ENCODE data around the gene RABAC1. TPM values are rescaled to one million over a fixed set of nuclear protein-coding genes. Genes with fewer than 3 reads are reported as not detected.

RABAC1 gene
- total RNA-seq, 1 donor from 2014 or later: 134 TPM

DNA sequence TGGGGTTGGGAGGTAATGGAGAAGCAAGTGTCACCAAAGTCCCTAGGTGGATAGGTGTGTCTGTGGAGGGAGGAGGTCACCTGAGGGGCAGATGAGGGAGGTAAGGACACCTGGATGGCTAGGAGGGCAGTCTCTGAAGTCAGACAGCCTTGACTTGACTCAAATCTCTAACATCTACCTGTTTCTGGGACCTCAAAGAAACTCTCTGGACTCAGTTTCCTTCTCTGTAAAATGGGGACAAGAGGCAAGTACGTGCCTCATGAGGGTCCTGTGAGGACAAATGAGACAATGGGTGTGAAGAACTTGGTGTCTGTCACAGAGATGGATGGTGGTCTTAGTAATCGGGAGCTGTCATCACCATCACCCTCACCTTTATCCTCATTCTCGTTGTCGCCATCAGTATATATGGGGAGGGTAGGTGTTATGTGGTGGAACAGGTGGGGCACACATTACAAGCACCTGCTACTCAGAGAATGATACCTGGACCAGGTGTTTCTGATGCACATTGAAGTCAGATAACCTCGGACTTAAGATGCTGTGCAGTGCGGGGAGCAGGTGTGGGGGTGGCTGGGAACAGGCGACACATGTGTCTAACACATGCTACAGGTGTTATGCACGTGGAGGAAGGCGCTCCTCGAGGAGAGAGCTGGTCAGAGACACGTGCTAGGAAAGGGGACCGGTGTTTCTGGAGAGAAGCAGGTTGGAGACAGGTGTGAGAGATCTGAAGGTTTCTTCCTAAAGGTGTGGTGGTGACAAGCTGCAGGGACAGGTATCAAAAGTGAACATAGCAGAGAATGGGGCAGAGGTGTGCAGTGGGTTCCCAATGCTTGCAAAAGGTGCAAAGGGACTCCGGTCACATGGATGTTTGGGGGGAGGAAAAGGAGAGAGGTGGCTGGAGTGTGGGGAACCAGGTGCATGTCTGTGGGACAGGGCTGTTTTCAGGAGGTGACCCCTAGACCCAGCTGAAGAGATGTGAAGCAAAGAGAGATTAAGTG is 34.7 kb downstream of the RABAC1 start:
- intact Hi-C loops (cut with DNase I): no loop called here
- TF ChIP-seq, protein P1, sequence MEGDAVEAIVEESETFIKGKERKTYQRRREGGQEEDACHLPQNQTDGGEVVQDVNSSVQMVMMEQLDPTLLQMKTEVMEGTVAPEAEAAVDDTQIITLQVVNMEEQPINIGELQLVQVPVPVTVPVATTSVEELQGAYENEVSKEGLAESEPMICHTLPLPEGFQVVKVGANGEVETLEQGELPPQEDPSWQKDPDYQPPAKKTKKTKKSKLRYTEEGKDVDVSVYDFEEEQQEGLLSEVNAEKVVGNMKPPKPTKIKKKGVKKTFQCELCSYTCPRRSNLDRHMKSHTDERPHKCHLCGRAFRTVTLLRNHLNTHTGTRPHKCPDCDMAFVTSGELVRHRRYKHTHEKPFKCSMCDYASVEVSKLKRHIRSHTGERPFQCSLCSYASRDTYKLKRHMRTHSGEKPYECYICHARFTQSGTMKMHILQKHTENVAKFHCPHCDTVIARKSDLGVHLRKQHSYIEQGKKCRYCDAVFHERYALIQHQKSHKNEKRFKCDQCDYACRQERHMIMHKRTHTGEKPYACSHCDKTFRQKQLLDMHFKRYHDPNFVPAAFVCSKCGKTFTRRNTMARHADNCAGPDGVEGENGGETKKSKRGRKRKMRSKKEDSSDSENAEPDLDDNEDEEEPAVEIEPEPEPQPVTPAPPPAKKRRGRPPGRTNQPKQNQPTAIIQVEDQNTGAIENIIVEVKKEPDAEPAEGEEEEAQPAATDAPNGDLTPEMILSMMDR (IDR thresholded peaks at IDR 0.05): no peak
- no peak overlapping the region for H3K4me3 ChIP-seq
- no peaks in the 10 kb centered on the region for H3K9me3 ChIP-seq
- H3K36me3 ChIP-seq: no peaks in the 10 kb centered on the region
- H3K27me3 ChIP-seq: peaks cover 69% of the 10 kb centered on the region
- ATAC-seq (no peak), DNase-seq (no peak)
- H3K27ac ChIP-seq: no peak overlapping the region
- H3K4me1 ChIP-seq: peaks cover 12% of the 10 kb centered on the region

DNA sequence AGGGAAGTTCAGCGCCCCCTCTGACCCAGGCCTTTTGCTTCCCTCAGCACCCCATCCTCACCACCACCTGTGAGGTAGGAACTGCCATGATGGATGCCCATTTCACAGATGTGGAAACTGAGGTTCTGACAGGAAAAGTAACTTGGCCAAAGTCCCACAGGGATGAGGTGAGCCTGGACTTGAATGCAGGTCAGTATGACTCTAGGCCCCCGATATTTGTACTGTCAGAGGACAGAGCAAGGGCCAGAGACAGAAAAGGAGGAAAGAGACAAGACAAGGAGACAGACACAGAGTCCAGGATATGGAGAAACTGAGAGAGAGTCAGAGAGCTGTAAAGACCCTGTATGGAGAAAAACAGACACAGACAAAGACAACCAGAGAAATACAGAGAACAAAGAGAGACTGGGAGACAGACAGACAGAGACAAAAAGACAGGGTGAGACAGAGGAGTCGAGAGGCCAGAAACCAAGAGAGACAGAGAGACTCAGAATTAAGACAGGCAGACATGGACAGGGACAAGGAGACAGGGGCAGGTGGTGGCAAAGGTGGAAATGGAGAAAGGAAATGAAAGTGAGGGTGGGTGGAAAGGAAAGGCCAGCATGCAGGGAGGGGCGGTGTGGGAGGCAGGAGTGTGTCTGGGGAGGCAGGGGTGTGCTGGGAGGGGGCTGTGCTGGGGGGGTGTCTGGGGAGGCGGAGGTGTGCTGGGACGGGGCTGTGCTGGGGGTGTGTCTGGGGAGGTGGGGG is 35.9 kb downstream of the RABAC1 start:
- DNase-seq (no peak), ATAC-seq (no peak)
- intact Hi-C loops (cut with DNase I): no loop called here
- no peak overlapping the region for H3K4me3 ChIP-seq
- no peak overlapping the region for H3K27ac ChIP-seq
- H3K9me3 ChIP-seq: no peaks in the 10 kb centered on the region
- TF ChIP-seq, protein P1 (IDR thresholded peaks at IDR 0.05): no peak
- peaks cover 71% of the 10 kb centered on the region for H3K27me3 ChIP-seq
- H3K36me3 ChIP-seq: no peaks in the 10 kb centered on the region
- peaks cover 6% of the 10 kb centered on the region for H3K4me1 ChIP-seq

- Histone ChIP-seq H3K9me3 (no peaks in the 10 kb centered on the region), H3K4me3 (no peak overlapping the region), H3K27ac (no peak overlapping the region), H3K27me3 (peaks cover 65% of the 10 kb centered on the region), H3K36me3 (no peaks in the 10 kb centered on the region), H3K4me1 (peaks cover under 1% of the 10 kb centered on the region)
- intact Hi-C loops (cut with DNase I): no loop called here
- TF ChIP-seq, protein P1 (IDR thresholded peaks at IDR 0.05): no peak
- ATAC-seq (no peak), DNase-seq (no peak)
Measured at GRCh38 chr19:41922585-41922984, 36.5 kb downstream of the RABAC1 start.

DNA sequence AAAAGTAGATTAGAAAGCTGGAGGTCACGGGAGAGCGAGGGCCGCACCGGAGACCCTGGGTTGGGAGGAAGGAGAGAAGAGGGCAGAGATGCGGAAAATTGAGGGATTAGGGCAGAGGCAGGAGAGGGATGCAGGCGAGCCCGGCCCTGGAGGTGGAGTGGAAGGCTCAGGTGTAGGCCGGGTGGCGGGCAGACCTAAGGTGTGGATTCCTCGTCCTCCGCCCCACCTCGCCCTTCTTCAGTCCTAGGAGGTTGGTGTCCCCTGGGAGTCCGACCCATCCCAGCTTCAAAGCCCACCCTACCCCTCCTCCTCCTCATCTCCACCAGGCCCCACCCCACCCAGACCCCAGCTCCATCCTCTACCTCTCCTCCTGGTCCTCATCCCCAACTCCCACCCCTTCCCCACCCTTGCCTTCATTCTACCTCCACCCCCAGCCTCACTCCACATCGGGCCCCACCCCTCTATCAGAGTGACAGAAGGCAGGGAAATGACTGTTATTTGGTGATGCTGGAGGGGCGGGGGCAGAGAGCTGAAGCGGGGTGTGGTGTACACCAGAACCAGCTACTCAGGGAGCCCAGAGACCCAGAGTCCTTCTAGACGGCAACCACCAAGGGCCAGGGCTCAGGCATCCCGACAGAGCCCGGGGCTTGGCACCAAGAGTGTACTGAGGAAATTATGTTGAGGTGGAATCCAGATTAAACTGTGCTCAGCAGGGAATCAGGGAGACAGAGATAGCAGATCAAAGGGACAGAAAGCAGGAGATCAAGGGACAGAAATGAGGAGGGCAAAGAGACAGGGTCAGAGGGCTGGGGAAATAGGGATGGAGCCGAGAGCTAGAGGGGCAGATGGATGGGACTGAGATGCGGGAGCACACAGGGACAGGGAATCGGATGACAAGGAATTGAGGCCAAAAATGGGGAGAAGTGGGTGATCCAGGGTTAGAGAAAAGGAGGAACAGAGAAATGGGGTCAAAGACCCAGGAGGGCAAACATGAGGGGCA is 37.2 kb downstream of the RABAC1 start:
- DNase-seq: no peak
- Histone ChIP-seq H3K36me3 (no peaks in the 10 kb centered on the region), H3K4me3 (no peak overlapping the region), H3K27ac (no peak overlapping the region), H3K9me3 (no peaks in the 10 kb centered on the region), H3K27me3 (peaks cover 61% of the 10 kb centered on the region), H3K4me1 (no peaks in the 10 kb centered on the region)
- intact Hi-C loops (cut with DNase I): no loop called here
- no peak for ATAC-seq
- TF ChIP-seq, protein P1 (IDR thresholded peaks at IDR 0.05): no peak

Measured in upper lobe of right lung (tissue), 1 donor.